Measurements from ENCODE around the gene EEF1B2.
"Not testable (repeated sequence)": the region's sequence is repeated elsewhere in the genome, so short reads cannot be mapped to it uniquely, and the experiment has no call there.

The EEF1B2 gene

GRCh38 chr2:206202446-206202845 lies 42.8 kb downstream of the EEF1B2 start:
- Histone ChIP-seq H3K4me1 (ENCODE audit: control insufficient read depth in 1 of 2, insufficient read depth in 1 of 2, low read depth in 1 of 2, low read length in 1 of 2) (no peaks in the 10 kb centered on the region), H3K27ac (no peak overlapping the region), H3K9me3 (no peaks in the 10 kb centered on the region), H3K27me3 (peaks cover 31% of the 10 kb centered on the region), H3K4me3 (ENCODE audit: low read depth in 1 of 2, low read length in 1 of 2) (no peak overlapping the region), H3K36me3 (no peaks in the 10 kb centered on the region)
- no peak for TF ChIP-seq CTCF (IDR thresholded peaks at IDR 0.05)

GRCh38 chr2:206203331-206203730 lies 43.6 kb downstream of the EEF1B2 start:
- Histone ChIP-seq H3K9me3 (no peaks in the 10 kb centered on the region), H3K36me3 (no peaks in the 10 kb centered on the region), H3K27ac (no peak overlapping the region)

GRCh38 chr2:206204710-206205109 lies 45.0 kb downstream of the EEF1B2 start:
- Histone ChIP-seq H3K9me3 (no peaks in the 10 kb centered on the region), H3K27me3 (peaks cover 11% of the 10 kb centered on the region), H3K36me3 (no peaks in the 10 kb centered on the region), H3K27ac (no peak overlapping the region), H3K4me1 (ENCODE audit: control insufficient read depth in 1 of 2, insufficient read depth in 1 of 2, low read depth in 1 of 2, low read length in 1 of 2) (no peaks in the 10 kb centered on the region), H3K4me3 (ENCODE audit: low read depth in 1 of 2, low read length in 1 of 2) (no peak overlapping the region)
- TF ChIP-seq CTCF (IDR thresholded peaks at IDR 0.05) = no peak

More at GRCh38 chr2:206203331-206203730, 43.6 kb downstream of the EEF1B2 start:
- TF ChIP-seq CTCF (IDR thresholded peaks at IDR 0.05) = no peak
- Histone ChIP-seq H3K4me1 (ENCODE audit: control insufficient read depth in 1 of 2, insufficient read depth in 1 of 2, low read depth in 1 of 2, low read length in 1 of 2) (no peaks in the 10 kb centered on the region), H3K27me3 (peaks cover 23% of the 10 kb centered on the region), H3K4me3 (ENCODE audit: low read depth in 1 of 2, low read length in 1 of 2) (no peak overlapping the region)

GRCh38 chr2:206207316-206207715 lies 47.6 kb downstream of the EEF1B2 start:
- H3K4me1 ChIP-seq (ENCODE audit: control insufficient read depth in 1 of 2, insufficient read depth in 1 of 2, low read depth in 1 of 2, low read length in 1 of 2); H3K27ac ChIP-seq; H3K9me3 ChIP-seq; H3K36me3 ChIP-seq; H3K4me3 ChIP-seq (ENCODE audit: low read depth in 1 of 2, low read length in 1 of 2): not testable (repeated sequence)
- peaks cover 19% of the 10 kb centered on the region for H3K27me3 ChIP-seq

GRCh38 chr2:206208900-206209299 lies 49.2 kb downstream of the EEF1B2 start:
- Histone ChIP-seq H3K27ac (no peak overlapping the region), H3K4me3 (ENCODE audit: low read depth in 1 of 2, low read length in 1 of 2) (no peak overlapping the region), H3K36me3 (no peaks in the 10 kb centered on the region), H3K9me3 (no peaks in the 10 kb centered on the region), H3K27me3 (peaks cover 35% of the 10 kb centered on the region), H3K4me1 (ENCODE audit: control insufficient read depth in 1 of 2, insufficient read depth in 1 of 2, low read depth in 1 of 2, low read length in 1 of 2) (no peaks in the 10 kb centered on the region)
- no peak for TF ChIP-seq CTCF (IDR thresholded peaks at IDR 0.05)

GRCh38 chr2:206211657-206212255 lies 52.1 kb downstream of the EEF1B2 start:
- Histone ChIP-seq H3K4me3 (ENCODE audit: low read depth in 1 of 2, low read length in 1 of 2) (no peak overlapping the region), H3K4me1 (ENCODE audit: control insufficient read depth in 1 of 2, insufficient read depth in 1 of 2, low read depth in 1 of 2, low read length in 1 of 2) (no peaks in the 10 kb centered on the region), H3K9me3 (no peaks in the 10 kb centered on the region), H3K36me3 (no peaks in the 10 kb centered on the region), H3K27ac (no peak overlapping the region), H3K27me3 (peaks cover 55% of the 10 kb centered on the region)
- no peak for TF ChIP-seq CTCF (IDR thresholded peaks at IDR 0.05)

All from neutrophil (primary cell).